HG03159 (cell line): Measurements from ENCODE around the gene P2RX6.

Experiments
- ATAC-seq: cut with Tn5 transposase; IDR thresholded peaks from one replicate; pipeline ENCODE4 v1.9.1; 2021; ENCODE audit warnings: mild to moderate bottlenecking, moderate library complexity; ENCODE audit not compliant: unreplicated experiment

The P2RX6 gene

DNA sequence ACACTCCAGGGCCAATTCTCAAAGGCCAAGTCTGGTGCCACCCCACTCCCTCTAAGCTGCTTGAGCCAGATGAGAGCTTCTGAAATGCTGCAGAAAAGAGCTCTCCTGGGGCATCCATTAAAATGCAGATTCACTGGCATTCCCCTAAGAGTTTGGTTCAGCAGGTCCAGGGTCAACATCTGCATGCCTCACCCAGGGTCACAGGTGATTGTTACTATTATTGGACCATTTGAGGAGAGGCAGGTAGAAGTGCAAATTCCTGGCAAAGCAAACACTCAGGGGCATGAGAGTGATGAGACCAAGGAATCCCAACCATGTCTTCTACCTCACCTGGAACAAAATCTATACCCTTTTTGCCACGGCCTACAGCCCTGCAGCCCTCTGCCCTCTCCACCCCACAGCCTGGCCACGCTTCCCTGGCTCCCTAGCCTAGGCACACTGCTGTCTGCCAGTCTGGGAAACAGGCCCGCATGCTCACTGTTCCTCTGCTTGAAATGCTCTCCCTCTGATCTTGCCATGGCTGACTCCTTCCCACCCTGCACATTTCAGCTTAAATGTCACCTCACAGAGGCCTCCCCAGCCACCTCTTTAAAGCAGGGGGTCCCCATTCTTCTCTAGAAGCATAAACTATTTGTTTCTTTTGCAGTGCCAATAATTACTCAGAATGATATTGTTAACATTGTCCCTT is 4.4 kb upstream of the P2RX6 start:
- ATAC-seq = no peak

DNA sequence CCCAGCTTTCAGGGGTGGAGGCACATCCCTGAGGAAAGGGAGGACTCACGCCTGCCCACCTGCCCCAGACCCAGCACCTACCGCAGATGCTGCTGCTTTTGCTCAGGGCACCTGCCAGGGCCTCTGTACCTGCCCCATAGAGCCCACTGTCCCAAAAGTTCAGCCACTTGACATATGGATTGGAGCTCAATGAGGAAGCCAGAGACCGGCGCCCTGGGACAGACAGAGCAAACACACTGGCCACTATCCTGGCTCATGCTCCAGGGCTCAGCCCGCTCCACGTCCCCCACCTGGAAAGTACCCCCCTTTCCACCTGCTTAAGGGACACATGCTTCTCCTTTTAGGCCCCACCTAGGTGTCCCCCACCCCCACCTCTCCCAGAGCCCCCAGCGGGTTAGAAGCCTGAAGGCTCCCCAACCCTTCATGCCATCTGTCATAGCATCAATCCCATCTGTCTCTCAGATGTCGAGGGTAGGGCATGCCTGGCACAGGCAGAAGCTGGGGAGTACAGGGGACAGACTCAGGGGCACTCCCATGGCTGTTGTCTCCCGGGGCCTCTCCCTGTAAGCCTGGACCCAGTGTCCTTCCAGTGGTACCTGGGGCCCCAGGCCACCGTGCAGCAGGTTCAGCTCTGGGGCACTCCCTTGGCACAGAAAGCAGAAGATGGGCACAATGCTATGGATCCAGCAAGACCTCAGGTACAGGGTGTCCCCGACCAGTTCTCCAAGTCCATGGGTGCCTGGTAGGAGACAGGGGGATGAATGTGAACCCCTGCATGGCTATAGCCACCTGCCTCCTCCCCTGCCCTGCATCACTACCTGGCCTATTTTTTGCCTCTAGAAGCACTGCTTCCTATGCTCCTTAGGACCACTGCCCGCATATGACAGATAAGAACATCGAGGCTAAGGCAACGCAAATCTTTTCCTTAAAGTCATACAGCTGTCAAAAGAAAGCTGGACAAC is 2.2 kb upstream of the P2RX6 start:
- no peak for ATAC-seq

DNA sequence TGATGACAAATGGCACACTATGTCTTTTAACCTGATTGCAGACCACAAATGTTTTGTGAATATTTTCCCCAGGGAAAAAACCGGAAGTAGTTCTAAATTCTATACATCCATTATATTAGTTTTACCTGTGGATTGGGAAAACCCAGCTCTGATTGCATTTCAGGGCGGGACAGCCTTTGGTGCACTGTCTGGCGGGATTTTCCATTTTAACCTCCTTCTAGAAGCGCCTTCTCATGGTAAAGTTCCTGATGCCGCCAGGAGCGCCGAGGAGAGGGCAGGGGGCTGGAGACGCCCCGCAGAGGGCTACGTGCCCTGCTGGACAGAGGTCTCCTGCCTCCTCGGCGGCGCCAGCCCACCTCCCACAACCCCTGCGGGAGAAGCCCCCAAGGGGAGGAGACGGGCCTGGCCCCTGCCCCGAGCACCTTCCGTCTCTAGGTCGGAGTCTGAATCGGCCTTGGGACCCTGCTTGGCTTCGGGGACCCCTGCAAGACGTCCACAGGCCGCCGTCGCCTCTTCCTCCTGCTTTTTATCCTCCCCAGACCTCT is 1.2 kb upstream of the P2RX6 start:
- no peak for ATAC-seq

GRCh38 chr22:21014202-21014725 is 701 bp upstream of the P2RX6 start:
- ATAC-seq = peak; percentile 86

DNA sequence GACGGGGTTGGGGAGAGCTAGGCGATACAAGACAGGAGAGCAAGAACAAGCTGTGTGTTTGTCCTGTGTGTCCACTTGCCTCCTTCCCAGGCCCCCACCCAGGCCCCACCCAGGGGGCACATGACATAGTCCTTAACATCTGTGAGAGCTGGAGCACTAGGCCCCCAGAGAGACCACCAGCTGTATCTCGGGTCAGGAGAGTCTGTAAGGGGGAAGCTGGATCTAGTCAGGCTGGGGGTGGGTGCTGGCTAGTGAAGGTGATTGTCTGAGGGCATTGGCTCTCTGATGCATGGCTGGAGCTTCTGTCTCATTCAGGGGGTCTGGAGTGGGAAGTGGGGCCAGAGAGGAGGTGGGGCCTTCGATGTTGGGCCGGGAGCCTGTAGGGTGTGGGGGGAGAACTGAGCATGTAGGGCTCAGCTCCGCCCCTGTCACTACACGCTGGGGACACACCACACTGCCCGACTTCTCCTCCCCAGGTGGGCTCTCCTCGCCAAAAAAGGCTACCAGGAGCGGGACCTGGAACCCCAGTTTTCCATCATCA is 571 bp downstream of the P2RX6 start:
- ATAC-seq = no peak

GRCh38 chr22:21016644-21017420 is 1.9 kb downstream of the P2RX6 start:
- ATAC-seq = no peak

DNA sequence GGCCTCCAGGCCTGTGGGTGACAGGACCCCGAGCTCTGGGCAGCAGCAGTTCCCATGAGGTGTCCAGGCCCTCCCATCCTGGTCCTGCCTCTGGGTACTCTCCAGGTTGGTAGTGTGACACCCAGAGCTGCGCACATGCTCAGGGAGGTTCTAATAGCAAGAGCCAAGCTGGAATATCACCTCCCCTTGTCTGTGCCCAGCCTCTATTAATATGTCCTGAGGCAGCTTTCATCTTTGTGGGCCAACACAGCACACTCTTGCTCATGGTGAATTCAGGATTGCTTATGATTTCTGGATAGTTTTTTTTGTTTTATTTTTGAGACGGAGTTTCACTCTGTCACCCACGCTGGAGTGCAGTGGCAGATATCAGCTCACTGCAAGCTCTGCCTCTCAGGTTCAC is 3.3 kb downstream of the P2RX6 start:
- no peak for ATAC-seq

DNA sequence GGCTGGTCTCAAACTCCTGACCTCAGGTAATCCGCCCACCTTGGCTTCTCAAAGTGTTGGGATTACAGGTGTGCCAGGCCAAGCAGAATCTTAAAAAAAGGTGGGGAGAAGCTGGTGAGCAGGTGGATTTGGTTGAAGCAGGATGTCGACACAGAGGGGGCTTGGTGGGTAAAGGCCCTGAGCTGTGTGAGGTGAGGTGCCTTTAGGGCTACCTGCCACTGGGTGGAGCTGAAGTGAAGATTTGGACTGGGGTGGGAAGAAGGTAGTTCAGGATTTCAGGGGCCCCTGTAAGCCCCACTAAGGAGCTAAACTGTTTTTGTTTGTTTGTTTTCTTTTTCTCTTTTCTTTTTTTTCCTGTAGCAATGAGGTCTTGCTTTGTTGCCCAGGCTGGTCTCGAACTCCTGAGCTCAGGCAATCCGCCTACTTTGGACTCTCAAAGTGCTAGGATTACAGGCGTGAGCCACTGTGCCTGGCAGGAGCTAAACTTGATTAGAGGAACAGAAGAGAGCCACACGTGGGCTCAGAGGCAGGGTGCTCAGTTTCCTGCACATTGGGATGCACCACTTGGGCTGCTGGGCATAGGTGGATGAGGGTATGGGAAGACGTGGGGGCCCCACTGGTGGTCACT is 6.0 kb downstream of the P2RX6 start:
- ATAC-seq = no peak

DNA sequence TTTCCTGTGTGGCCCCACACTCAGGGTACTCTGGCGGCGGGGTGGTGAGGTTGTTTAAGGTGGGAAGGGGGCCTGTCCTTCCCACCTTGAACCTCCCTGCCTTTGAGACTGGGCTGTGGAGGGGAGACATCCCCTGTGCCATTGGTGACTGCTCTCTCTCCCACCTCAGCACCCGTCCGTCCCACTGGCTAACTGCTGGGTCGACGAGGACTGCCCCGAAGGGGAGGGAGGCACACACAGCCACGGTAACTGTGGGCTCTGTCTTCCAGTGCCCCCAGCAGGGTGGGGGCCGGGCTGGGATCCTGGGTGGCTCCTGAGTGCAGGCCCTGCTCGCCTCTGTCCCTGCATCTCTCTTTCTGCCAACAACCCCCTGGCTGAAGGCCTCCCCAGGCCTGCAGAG is 7.5 kb downstream of the P2RX6 start:
- no peak for ATAC-seq

GRCh38 chr22:21022955-21023614 is 8.1 kb downstream of the P2RX6 start:
- no peak for ATAC-seq

GRCh38 chr22:21025266-21025665 is 10.3 kb downstream of the P2RX6 start:
- ATAC-seq = no peak

DNA sequence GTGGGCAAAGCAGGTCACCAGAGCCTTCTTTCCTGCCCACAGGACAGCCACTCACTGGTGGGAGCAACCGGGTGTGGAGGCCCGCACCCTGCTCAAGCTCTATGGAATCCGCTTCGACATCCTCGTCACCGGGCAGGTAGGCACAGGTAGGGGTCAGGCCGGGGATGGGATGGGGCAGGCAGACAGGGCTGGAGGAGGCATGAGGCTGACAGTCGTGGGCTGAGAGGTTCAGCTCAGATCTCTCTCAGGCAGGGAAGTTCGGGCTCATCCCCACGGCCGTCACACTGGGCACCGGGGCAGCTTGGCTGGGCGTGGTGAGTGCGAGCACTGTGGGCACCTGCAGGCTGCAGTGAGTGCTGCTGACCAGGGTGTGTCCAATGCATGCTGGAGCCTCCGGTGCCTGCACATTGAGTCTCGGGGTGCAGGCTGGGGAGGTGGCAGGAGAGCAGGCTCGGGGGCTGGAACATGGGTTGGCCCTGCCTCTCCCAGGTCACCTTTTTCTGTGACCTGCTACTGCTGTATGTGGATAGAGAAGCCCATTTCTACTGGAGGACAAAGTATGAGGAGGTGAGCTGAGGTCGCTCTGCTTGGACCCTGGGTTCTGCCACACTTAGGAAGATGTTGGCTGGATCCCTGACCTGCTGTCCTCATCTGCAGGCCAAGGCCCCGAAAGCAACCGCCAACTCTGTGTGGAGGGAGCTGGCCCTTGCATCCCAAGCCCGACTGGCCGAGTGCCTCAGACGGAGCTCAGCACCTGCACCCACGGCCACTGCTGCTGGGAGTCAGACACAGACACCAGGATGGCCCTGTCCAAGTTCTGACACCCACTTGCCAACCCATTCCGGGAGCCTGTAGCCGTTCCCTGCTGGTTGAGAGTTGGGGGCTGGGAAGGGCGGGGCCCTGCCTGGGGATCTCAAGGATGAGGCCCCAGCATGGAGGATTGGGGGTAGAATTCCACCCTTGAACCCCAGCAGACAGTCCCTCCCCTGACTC is 11.1 kb downstream of the P2RX6 start:
- ATAC-seq = no peak

GRCh38 chr22:21026783-21027692 is 12.1 kb downstream of the P2RX6 start:
- no peak for ATAC-seq

GRCh38 chr22:21028277-21029251 is 13.6 kb downstream of the P2RX6 start:
- ATAC-seq = no peak

DNA sequence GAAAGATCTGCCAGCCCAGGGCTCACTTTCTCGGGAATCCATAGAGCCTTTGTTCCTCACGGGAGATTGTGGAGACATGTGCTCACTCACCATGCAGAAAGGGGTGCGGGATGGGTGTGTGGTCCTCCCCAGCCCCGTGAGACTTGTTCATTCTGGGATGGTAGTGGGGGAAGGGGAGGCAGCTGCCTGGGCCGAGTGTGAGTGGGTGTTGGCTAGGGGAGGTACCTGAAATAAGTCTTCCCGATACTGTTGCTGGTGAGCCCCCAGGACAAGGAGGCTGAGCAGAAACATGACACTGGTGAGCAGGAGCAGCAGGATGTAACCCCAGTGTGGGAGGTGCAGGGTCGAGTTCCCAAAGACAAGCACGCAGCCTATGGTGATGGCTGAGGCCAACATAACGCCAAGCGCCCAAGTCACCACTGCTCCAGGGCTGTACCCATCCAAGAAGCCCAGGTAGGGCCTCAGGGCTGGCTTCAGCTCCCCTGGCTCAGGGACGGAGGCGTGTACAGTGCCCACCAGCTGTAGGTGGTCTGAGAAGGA is 14.6 kb downstream of the P2RX6 start:
- ATAC-seq = no peak

DNA sequence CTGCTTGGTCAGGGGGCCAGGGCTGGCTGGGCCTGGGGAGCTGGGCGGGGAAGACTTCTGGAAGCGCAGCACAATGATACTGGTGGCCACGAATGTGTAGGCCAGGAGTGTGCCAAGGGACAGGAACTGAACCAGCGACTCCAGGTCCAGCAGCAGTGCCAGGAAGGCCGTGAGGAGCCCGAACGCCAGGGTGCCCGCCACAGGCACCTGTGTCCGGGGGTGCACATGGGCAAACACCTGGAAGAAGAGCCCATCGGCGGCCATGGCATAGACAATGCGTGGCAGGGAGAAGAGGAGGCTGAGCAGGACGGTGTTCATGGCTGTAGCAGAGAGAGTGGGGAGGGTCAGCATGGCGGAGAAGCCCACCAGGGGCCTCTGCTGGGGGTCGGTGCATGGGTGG is 15.1 kb downstream of the P2RX6 start:
- ATAC-seq = no peak
